GM23338 (cell line): ENCODE measurements around the gene CDH12. TPM values are rescaled to one million over a fixed set of nuclear protein-coding genes. Genes with fewer than 3 reads are reported as not detected.

ENCODE experiments used
- ATAC-seq: fragments of 200-7000 bp; cut with Tn5 transposase; 3 replicates; pipeline ENCODE4 v1.9.1; 2020
- DNase-seq: peaks from one replicate; pipeline ENCODE4 v3.0.0-alpha.2; 2015; ENCODE audit warnings: low spot score
- H2AFZ ChIP-seq: fragments of 200-600 bp; sonication (generic); 2 replicates; pipeline ENCODE4 v1.8.0; 2016; ENCODE audit warnings: antibody characterized with exemption, mild to moderate bottlenecking, moderate library complexity
- H3F3A ChIP-seq: fragments of 200-600 bp; sonication (generic); replicated peaks from 2 replicates; pipeline ENCODE4 v1.8.0; 2017; ENCODE audit warnings: antibody characterized with exemption, mixed run types, low read depth
- H3K27ac ChIP-seq: fragments of 200-600 bp; sonication (generic); 2 replicates; pipeline ENCODE4 v1.6.1; 2016; ENCODE audit warnings: low read depth
- H3K27me3 ChIP-seq: fragments of 200-600 bp; sonication (generic); 2 replicates; pipeline ENCODE4 v1.8.0; 2016; ENCODE audit warnings: mild to moderate bottlenecking, mixed run types, moderate library complexity; ENCODE audit not compliant: insufficient read depth
- H3K36me3 ChIP-seq: fragments of 200-600 bp; sonication (generic); 2 replicates; pipeline ENCODE4 v1.8.0; 2016; ENCODE audit warnings: mild to moderate bottlenecking; ENCODE audit not compliant: insufficient read depth
- H3K4me1 ChIP-seq: fragments of 200-600 bp; sonication (generic); 2 replicates; pipeline ENCODE4 v1.8.0; 2016; ENCODE audit warnings: mild to moderate bottlenecking, moderate library complexity; ENCODE audit not compliant: insufficient read depth
- H3K4me2 ChIP-seq: fragments of 200-600 bp; sonication (generic); 2 replicates; pipeline ENCODE4 v1.7.1; 2017; ENCODE audit warnings: mixed run types
- H3K4me3 ChIP-seq: fragments of 200-600 bp; sonication (generic); 2 replicates; pipeline ENCODE4 v1.6.1; 2016; ENCODE audit warnings: mixed run types
- H3K79me2 ChIP-seq: fragments of 200-600 bp; sonication (generic); replicated peaks from 2 replicates; pipeline ENCODE4 v1.8.0; 2017; ENCODE audit warnings: mild to moderate bottlenecking; ENCODE audit not compliant: insufficient read depth
- H3K9me2 ChIP-seq: fragments of 200-600 bp; sonication (generic); 2 replicates; pipeline ENCODE4 v1.8.0; 2017; ENCODE audit not compliant: insufficient read depth
- H4K20me1 ChIP-seq: fragments of 200-600 bp; sonication (generic); replicated peaks from 2 replicates; pipeline ENCODE4 v1.8.0; 2017; ENCODE audit warnings: mild to moderate bottlenecking; ENCODE audit not compliant: insufficient read depth
- H3K27ac Mint-ChIP-seq: 2 replicates; pipeline ENCODE4 v1.8.0; 2020; ENCODE audit warnings: inconsistent platforms, mild to moderate bottlenecking, moderate library complexity, mixed read lengths
- H3K27me3 Mint-ChIP-seq: 3 replicates; pipeline ENCODE4 v1.8.0; 2022; ENCODE audit warnings: low read depth, mild to moderate bottlenecking, moderate library complexity, mixed read lengths, inconsistent platforms; ENCODE audit not compliant: insufficient read depth, poor library complexity
- H3K36me3 Mint-ChIP-seq: 3 replicates; pipeline ENCODE4 v1.8.0; 2021; ENCODE audit warnings: low read depth, mild to moderate bottlenecking, inconsistent platforms, moderate library complexity, mixed read lengths
- H3K4me1 Mint-ChIP-seq: 3 replicates; pipeline ENCODE4 v1.8.0; 2020; ENCODE audit warnings: mild to moderate bottlenecking, inconsistent platforms, mixed read lengths
- H3K4me3 Mint-ChIP-seq: 3 replicates; pipeline ENCODE4 v1.8.0; 2021; ENCODE audit warnings: moderate library complexity, mild to moderate bottlenecking, inconsistent platforms, mixed read lengths
- H3K9me3 Mint-ChIP-seq: 3 replicates; pipeline ENCODE4 v1.8.0; 2020; ENCODE audit warnings: moderate library complexity, mild to moderate bottlenecking, inconsistent platforms, mixed read lengths
- CREB1 ChIP-seq: fragments of 250-450 bp; sonication (Bioruptor Pico); IDR thresholded peaks from 2 replicates; pipeline ENCODE4 v1.5.0; 2020; ENCODE audit warnings: low read depth, mild to moderate bottlenecking, moderate library complexity
- EZH2 ChIP-seq: fragments of 200-600 bp; sonication (generic); IDR thresholded peaks from one replicate; pipeline ENCODE4 v1.8.0; 2017; ENCODE audit warnings: antibody characterized with exemption, mild to moderate bottlenecking, low read depth; ENCODE audit not compliant: unreplicated experiment
- EZH2phosphoT487 ChIP-seq: fragments of 200-600 bp; sonication (generic); IDR thresholded peaks from one replicate; pipeline ENCODE4 v1.8.1; 2018; ENCODE audit warnings: antibody characterized with exemption; ENCODE audit not compliant: unreplicated experiment
- JUNB ChIP-seq: IDR thresholded peaks from one replicate; pipeline ENCODE4 v1.6.1; 2016; ENCODE audit warnings: antibody characterized with exemption; ENCODE audit not compliant: unreplicated experiment
- NANOG ChIP-seq: IDR thresholded peaks from 2 replicates; pipeline ENCODE4 v1.6.1; 2016; ENCODE audit warnings: antibody characterized with exemption, borderline replicate concordance
- POLR2AphosphoS5 ChIP-seq: IDR thresholded peaks from 2 replicates; pipeline ENCODE4 v1.6.1; 2016; ENCODE audit warnings: antibody characterized with exemption, low read depth
- STAT1 ChIP-seq: IDR thresholded peaks from one replicate; pipeline ENCODE4 v1.6.1; 2016; ENCODE audit warnings: antibody characterized with exemption; ENCODE audit not compliant: unreplicated experiment
- ZNF114 ChIP-seq: fragments of 250-450 bp; sonication (Bioruptor Pico); IDR thresholded peaks from 2 replicates; pipeline ENCODE4 v1.5.0; 2020; ENCODE audit warnings: mild to moderate bottlenecking, moderate library complexity
- ZNF331 ChIP-seq: fragments of 250-450 bp; sonication (Bioruptor Pico); IDR thresholded peaks from 2 replicates; pipeline ENCODE4 v1.5.0; 2020; ENCODE audit warnings: low read depth, mild to moderate bottlenecking, moderate library complexity
- polyA plus RNA-seq: library from polyadenylated mRNA; unstranded; fragments of >200 nt; fragmentation: Nextera tagmentation; extraction: Ambion mirVana; gene quantifications from 2 replicates; pipeline ENCODE4 v1.2.1, GENCODE V29; 2016
- total RNA-seq: library from RNA; depleted of rRNA; stranded (reverse); fragments of >200 nt; shearing (Covaris generic); gene quantifications from 2 replicates; pipeline ENCODE4 v1.2.3, GENCODE V29; 2014
- TF ChIP-seq, protein P1 (sequence below), 2 experiments: fragments of 200-600 bp in 1 of 2; sonication (generic) in 1 of 2; conservative IDR thresholded peaks; 2 replicates each; pipeline versions ENCODE4 v1.5.1 to v1.6.1; 2016 to 2017; ENCODE audit warnings: antibody characterized with exemption in 2 of 2, low read depth in 2 of 2, mild to moderate bottlenecking in 2 of 2, moderate library complexity in 1 of 2
- TF ChIP-seq, protein P2 (sequence below): fragments of 250-450 bp; sonication (Bioruptor Pico); IDR thresholded peaks from 2 replicates; pipeline ENCODE4 v1.5.0; 2020; ENCODE audit warnings: mild to moderate bottlenecking, moderate library complexity
- TF ChIP-seq, protein P3 (sequence below): IDR thresholded peaks from 2 replicates; pipeline ENCODE4 v1.6.1; 2016; ENCODE audit warnings: antibody characterized with exemption
- TF ChIP-seq, protein P4 (sequence below): IDR thresholded peaks from one replicate; pipeline ENCODE4 v1.6.1; 2018; ENCODE audit warnings: antibody characterized with exemption; ENCODE audit not compliant: unreplicated experiment

The CDH12 gene
- total and polyA plus RNA-seq, 2 experiments from 2014 or later: not detected

GRCh38 chr5:22900801-22901310 lies 47.7 kb upstream of the CDH12 start:
- H3K27me3 Mint-ChIP-seq: peaks cover 5% of the 10 kb centered on the region
- no peak overlapping the region for H3K4me3 ChIP-seq
- peaks cover 12% of the 10 kb centered on the region; the same call in 2 of the 3 replicates for H3K9me3 Mint-ChIP-seq
- H3K27ac Mint-ChIP-seq: no peak overlapping the region
- DNase-seq: no peak
- ATAC-seq: no peak
- no peak overlapping the region for H2AFZ ChIP-seq
- no peaks in the 10 kb centered on the region for H3K4me1 ChIP-seq
- H3F3A ChIP-seq: no peaks in the 10 kb centered on the region
- H3K4me3 Mint-ChIP-seq: no peak overlapping the region
- H3K4me2 ChIP-seq: no peak overlapping the region
- TF ChIP-seq, protein P1, sequence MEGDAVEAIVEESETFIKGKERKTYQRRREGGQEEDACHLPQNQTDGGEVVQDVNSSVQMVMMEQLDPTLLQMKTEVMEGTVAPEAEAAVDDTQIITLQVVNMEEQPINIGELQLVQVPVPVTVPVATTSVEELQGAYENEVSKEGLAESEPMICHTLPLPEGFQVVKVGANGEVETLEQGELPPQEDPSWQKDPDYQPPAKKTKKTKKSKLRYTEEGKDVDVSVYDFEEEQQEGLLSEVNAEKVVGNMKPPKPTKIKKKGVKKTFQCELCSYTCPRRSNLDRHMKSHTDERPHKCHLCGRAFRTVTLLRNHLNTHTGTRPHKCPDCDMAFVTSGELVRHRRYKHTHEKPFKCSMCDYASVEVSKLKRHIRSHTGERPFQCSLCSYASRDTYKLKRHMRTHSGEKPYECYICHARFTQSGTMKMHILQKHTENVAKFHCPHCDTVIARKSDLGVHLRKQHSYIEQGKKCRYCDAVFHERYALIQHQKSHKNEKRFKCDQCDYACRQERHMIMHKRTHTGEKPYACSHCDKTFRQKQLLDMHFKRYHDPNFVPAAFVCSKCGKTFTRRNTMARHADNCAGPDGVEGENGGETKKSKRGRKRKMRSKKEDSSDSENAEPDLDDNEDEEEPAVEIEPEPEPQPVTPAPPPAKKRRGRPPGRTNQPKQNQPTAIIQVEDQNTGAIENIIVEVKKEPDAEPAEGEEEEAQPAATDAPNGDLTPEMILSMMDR (conservative IDR thresholded peaks at IDR 0.05; ENCODE audit: low read depth in 2 of 2): no peak
- TF ChIP-seq EZH2phosphoT487 (no peak), ZNF114 (CRISPR knock-in tag) (no peak), STAT1 (no peak), JUNB (no peak), CREB1 (CRISPR knock-in tag) (no peak), NANOG (no peak), POLR2AphosphoS5 (no peak), EZH2 (no peak), ZNF331 (CRISPR knock-in tag) (no peak)
- TF ChIP-seq, protein P2, sequence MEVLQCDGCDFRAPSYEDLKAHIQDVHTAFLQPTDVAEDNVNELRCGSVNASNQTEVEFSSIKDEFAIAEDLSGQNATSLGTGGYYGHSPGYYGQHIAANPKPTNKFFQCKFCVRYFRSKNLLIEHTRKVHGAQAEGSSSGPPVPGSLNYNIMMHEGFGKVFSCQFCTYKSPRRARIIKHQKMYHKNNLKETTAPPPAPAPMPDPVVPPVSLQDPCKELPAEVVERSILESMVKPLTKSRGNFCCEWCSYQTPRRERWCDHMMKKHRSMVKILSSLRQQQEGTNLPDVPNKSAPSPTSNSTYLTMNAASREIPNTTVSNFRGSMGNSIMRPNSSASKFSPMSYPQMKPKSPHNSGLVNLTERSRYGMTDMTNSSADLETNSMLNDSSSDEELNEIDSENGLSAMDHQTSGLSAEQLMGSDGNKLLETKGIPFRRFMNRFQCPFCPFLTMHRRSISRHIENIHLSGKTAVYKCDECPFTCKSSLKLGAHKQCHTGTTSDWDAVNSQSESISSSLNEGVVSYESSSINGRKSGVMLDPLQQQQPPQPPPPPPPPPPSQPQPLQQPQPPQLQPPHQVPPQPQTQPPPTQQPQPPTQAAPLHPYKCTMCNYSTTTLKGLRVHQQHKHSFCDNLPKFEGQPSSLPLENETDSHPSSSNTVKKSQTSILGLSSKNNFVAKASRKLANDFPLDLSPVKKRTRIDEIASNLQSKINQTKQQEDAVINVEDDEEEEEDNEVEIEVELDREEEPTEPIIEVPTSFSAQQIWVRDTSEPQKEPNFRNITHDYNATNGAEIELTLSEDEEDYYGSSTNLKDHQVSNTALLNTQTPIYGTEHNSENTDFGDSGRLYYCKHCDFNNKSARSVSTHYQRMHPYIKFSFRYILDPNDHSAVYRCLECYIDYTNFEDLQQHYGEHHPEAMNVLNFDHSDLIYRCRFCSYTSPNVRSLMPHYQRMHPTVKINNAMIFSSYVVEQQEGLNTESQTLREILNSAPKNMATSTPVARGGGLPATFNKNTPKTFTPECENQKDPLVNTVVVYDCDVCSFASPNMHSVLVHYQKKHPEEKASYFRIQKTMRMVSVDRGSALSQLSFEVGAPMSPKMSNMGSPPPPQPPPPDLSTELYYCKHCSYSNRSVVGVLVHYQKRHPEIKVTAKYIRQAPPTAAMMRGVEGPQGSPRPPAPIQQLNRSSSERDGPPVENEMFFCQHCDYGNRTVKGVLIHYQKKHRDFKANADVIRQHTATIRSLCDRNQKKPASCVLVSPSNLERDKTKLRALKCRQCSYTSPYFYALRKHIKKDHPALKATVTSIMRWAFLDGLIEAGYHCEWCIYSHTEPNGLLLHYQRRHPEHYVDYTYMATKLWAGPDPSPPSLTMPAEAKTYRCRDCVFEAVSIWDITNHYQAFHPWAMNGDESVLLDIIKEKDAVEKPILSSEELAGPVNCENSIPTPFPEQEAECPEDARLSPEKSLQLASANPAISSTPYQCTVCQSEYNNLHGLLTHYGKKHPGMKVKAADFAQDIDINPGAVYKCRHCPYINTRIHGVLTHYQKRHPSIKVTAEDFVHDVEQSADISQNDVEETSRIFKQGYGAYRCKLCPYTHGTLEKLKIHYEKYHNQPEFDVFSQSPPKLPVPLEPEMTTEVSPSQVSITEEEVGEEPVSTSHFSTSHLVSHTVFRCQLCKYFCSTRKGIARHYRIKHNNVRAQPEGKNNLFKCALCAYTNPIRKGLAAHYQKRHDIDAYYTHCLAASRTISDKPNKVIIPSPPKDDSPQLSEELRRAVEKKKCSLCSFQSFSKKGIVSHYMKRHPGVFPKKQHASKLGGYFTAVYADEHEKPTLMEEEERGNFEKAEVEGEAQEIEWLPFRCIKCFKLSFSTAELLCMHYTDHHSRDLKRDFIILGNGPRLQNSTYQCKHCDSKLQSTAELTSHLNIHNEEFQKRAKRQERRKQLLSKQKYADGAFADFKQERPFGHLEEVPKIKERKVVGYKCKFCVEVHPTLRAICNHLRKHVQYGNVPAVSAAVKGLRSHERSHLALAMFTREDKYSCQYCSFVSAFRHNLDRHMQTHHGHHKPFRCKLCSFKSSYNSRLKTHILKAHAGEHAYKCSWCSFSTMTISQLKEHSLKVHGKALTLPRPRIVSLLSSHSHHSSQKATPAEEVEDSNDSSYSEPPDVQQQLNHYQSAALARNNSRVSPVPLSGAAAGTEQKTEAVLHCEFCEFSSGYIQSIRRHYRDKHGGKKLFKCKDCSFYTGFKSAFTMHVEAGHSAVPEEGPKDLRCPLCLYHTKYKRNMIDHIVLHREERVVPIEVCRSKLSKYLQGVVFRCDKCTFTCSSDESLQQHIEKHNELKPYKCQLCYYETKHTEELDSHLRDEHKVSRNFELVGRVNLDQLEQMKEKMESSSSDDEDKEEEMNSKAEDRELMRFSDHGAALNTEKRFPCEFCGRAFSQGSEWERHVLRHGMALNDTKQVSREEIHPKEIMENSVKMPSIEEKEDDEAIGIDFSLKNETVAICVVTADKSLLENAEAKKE (CRISPR knock-in tag): no peak
- TF ChIP-seq, protein P3, sequence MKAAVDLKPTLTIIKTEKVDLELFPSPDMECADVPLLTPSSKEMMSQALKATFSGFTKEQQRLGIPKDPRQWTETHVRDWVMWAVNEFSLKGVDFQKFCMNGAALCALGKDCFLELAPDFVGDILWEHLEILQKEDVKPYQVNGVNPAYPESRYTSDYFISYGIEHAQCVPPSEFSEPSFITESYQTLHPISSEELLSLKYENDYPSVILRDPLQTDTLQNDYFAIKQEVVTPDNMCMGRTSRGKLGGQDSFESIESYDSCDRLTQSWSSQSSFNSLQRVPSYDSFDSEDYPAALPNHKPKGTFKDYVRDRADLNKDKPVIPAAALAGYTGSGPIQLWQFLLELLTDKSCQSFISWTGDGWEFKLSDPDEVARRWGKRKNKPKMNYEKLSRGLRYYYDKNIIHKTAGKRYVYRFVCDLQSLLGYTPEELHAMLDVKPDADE: no peak
- TF ChIP-seq, protein P4, sequence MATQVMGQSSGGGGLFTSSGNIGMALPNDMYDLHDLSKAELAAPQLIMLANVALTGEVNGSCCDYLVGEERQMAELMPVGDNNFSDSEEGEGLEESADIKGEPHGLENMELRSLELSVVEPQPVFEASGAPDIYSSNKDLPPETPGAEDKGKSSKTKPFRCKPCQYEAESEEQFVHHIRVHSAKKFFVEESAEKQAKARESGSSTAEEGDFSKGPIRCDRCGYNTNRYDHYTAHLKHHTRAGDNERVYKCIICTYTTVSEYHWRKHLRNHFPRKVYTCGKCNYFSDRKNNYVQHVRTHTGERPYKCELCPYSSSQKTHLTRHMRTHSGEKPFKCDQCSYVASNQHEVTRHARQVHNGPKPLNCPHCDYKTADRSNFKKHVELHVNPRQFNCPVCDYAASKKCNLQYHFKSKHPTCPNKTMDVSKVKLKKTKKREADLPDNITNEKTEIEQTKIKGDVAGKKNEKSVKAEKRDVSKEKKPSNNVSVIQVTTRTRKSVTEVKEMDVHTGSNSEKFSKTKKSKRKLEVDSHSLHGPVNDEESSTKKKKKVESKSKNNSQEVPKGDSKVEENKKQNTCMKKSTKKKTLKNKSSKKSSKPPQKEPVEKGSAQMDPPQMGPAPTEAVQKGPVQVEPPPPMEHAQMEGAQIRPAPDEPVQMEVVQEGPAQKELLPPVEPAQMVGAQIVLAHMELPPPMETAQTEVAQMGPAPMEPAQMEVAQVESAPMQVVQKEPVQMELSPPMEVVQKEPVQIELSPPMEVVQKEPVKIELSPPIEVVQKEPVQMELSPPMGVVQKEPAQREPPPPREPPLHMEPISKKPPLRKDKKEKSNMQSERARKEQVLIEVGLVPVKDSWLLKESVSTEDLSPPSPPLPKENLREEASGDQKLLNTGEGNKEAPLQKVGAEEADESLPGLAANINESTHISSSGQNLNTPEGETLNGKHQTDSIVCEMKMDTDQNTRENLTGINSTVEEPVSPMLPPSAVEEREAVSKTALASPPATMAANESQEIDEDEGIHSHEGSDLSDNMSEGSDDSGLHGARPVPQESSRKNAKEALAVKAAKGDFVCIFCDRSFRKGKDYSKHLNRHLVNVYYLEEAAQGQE: no peak
- no peaks in the 10 kb centered on the region for H3K4me1 Mint-ChIP-seq
- 0 out of 3 replicates have a peak, but pooled peaks cover 4% of the 10 kb centered on the region for H3K36me3 Mint-ChIP-seq
- H4K20me1 ChIP-seq: no peaks in the 10 kb centered on the region
- no peaks in the 10 kb centered on the region for H3K79me2 ChIP-seq
- H3K9me2 ChIP-seq: no peaks in the 10 kb centered on the region
- H3K36me3 ChIP-seq: no peaks in the 10 kb centered on the region
- H3K27ac ChIP-seq: no peak overlapping the region
- no peaks in the 10 kb centered on the region for H3K27me3 ChIP-seq
